DLD1 (cell line): ENCODE results near the gene DBX1.
"Not testable (repeated sequence)": the region's sequence is repeated elsewhere in the genome, so short reads cannot be mapped to it uniquely, and the experiment has no call there.

Experiments
- in situ Hi-C: cut with HindIII; loops from 2 replicates; pipeline ENCODE4 v1.10.0; 2017; ENCODE audit warnings: low sequenced_read_pairs

Gene DBX1, protein sequence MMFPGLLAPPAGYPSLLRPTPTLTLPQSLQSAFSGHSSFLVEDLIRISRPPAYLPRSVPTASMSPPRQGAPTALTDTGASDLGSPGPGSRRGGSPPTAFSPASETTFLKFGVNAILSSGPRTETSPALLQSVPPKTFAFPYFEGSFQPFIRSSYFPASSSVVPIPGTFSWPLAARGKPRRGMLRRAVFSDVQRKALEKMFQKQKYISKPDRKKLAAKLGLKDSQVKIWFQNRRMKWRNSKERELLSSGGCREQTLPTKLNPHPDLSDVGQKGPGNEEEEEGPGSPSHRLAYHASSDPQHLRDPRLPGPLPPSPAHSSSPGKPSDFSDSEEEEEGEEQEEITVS

DNA sequence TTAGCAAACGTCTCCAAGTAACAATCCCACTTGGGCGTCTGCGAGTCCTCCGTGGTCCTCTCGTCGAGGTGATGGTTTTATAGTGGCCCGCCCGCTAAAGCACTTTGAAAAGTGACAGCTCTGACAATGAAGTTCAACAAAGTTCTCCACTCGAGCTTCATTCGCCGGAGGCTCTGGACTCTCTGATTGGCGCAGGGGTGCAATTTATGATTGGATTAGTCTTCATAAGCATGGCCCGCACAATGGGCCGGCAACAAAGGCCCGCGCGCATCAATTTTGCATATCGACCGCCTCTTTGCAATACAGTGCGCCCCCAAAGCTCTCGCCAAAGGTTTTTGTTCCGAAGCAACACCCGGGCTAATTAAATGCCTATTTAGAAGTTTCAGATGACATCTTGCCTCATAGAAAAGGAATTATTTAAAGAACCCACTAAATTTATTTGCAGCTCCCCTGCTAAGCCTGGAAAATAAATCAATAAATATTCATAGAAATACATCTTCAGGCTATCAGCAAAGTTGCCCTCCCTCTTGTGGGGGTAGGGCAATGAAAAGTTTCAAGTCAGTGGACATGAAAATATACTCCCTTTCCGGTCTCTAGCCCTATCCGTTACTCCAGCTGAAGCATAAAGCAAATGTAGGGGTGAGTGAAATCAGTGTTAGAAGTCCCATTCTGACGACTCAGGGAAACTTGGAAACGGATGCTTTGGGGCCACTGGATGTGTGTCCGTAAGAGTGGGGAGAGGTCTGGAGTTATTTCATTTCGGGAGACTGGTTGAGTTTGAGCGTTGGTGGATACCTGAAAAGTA is at the start of gene DBX1:
DBX1 (minus strand) TSS at position 51 of the 805 bp plus-strand sequence. CDS start 151 bp downstream, outside the sequence.
- in situ Hi-C loops, result no loop called here

DNA sequence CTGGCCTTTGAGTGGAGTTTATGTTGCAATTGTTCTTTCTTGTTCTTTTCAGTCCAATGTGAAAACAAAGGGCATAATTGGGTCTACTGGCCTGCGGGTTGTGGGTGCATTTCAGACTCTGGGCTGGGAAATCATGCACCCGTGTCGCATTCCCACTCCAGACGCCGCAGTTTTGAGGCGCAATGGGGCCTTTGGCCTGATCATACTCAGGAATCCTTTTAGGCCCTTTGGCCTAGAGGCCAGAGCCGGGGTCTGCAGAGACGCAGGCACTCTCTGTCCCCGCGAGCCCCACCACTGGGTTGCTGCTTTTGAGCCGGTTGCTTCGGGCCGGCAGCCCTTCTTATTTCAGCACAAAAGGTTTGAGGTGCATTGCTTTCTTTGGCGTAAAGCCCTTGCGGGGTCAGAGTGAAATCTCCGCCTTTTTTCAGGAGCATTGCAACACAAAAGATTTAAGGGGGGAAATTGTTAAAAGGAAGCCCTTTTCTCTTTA is 48.4 kb upstream of the DBX1 start:
- in situ Hi-C loops, result no loop called here

DNA sequence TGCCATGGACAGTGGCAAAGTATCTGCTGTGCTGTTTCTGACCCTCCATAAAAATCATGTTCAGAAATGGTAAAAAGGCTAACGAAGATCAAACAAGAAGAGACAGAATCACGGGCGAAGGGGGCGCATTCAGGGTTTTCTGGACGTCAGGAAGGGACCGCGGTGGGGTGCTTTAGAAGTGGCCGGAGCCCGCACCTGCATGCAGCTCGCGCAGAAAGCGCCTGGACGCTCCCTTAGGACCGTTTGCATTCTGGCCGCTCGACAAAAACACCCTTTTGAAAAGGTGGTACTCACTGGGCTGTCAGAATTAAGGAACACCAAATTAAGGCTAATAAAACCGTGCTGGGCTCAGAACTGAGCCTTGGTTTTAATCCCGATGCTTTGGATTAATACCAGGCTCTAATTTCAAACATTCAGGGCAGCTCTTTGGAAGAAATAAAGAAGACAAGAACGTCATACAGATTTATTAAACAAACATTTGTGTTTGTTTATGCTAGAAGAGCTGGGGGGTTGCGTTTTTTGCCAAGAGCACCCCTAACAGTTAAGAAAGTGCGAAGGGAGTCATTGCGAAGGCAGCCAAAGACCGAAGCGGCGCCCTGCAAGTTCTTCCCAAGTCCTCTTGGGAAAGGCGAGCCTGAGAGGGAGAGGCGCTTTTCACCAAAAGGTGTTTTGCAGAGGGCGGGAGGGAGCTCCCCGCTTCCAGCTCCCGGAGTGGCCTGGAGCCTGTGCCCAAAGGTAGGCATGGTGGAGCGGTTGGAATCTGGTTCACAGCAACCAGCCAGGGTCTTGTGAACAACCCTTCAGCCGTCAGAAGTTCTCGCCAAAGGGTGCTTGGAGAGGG is 47.7 kb upstream of the DBX1 start:
- in situ Hi-C loops, result no loop called here

DNA sequence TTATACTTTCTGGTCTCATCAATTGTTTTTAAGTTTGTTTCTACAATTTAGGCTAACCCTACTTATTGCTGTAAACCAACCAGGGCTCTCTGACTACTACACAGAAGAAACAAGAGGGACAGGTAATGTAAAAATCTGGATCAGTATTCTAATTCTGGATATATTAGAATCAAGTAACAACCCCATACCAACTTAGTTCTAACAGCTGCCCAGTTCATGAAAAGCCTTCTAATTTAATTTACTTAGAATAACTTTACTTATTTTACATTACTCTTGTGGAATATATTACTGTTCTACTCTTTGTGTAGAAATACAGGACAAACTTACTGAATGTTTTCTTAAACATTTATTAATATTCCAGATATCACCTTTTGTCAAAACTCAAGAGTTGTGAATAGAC is 45.5 kb upstream of the DBX1 start:
- in situ Hi-C loops, result no loop called here

DNA sequence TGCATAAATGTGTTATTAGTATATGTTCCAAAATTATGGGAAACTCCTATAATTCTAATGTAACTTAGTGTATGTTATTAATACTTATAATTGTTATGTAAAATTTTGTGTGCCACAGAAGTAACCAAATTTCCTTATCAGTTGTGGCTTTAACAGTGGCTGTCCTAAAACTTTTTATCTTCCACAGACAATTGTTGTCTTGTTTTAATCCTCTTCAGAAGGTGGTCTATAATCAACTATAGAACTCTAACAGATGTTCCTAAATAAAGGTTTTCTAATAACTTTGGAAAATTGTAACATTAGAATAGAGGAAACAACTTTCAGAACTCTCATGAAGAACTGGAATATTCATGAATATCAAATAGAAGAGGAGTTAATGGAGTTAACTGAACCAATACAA is 44.4 kb upstream of the DBX1 start:
- in situ Hi-C loops, result no loop called here

DNA sequence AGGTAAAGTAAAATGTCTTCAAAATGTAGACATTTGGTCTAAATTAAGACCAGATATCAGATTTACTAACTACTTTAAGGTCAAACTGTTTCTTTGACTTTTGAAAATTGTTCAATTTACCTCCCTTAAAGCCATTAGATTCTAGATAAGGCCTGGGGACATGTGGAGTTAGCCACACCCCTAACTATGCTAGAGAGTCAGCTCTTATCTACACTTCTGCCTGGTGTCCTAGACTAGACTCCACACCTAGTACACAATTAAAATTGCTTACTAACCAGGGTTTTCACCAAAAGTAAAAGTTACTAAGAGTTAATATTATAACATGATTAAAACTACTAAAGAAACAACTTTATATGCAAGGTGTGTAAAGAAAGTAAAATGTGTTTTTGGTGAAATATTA is 43.6 kb upstream of the DBX1 start:
- in situ Hi-C loops, result no loop called here

DNA sequence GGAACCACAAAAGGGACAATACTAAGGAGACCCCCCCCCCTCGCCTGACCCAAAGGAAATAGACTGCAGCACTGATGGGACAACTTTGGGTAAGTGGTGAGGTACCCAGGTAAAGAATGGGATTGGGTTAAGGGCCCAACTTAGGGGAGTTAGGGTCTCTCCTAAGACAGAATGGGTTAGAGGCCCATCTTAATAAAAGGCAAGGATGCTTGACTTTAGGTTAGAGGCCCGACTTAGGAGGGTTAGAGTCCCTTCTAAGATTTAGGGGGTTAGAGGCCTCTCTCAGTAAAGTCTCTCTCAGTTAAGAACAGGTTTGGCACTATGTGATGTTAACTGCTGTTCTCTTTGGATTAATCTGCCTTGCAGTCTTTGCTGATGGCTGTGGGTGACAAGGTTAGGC is 41.0 kb upstream of the DBX1 start:
- in situ Hi-C loops, result no loop called here

DNA sequence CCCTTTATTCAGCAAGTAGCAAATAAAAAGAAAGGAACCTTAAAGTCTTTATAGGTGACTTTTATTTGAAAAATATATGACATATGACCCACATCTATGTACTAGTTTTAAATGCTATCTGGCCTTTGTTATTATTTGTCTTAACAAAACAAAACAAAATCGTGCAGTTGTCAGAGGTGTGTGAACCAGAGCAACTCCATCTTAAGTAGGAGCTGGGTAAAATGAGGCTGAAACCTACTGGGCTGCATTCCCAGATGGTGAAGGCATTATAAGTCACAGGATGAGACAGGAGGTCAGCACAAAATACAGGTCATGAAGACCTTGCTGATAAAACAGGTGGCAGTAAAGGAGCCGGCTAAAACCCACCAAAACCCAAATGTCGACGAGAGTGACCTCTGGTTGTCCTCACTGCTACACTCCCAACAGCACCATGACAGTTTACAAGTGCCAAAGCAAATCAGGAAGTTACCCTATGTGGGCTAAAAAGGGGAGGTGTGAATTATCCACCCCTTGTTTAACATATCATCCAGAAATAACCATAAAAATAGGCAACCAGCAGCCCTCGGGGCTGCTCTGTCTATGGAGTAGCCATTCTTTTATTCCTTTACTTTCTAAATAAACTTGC is 40.2 kb upstream of the DBX1 start:
- in situ Hi-C loops, result not testable (repeated sequence)

DNA sequence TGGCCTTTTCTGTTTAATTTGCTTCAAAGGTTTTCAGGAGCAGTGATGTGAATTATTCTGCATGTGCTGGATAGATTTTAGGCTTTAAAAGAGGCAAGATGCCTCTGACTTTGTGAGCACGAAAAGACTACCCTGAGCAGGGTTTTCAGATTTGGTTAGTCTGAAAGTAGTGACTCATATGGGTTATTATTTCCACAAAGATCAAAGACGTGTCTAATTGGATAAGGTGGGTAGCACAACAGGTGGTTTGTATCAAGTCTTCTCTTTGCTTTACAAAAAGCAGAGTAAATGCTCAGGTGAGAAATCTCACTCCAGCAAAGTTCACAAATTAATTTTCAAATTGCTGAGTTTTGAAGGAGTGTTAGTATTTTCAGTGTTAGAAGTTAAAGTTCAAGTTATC is 37.6 kb upstream of the DBX1 start:
- in situ Hi-C loops, result no loop called here

DNA sequence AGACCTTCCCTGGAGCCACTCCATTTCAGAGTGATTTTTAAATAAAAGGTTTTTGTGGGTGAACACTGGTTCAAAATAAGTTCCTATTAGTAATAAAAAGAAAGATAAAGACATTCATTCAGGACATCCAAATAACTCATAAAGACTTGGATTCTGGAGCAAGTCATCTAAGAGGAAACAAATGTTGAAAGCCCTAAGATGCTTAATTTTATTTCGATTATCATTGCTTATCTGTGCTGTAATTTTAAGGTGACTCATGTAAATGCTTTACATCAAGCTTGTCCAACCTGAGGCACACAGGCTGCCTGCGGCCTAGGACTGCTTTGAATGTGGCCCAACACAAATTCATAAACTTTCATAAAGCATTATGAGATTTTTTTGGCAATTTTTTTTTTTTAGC is 34.2 kb upstream of the DBX1 start:
- in situ Hi-C loops, result no loop called here

DNA sequence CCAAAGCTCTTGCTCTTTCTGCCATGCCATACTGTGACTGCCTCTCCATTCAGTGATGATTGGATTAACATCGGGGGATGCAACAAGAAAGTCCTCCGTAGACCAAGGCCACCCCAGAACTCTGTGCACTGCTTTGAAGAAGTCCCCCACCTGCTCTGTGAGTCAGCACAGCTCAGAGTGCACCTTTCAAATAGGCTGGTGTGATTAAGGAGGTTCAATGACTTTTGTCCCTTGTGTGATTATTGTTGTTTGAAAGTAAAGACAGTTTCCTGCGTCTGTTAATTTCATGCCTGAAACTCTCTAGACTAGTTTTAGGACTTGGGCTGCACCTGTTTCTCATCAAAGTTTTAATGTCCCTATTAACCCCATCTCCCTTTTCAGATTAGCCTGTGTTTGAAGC is 33.0 kb upstream of the DBX1 start:
- in situ Hi-C loops, result no loop called here

DNA sequence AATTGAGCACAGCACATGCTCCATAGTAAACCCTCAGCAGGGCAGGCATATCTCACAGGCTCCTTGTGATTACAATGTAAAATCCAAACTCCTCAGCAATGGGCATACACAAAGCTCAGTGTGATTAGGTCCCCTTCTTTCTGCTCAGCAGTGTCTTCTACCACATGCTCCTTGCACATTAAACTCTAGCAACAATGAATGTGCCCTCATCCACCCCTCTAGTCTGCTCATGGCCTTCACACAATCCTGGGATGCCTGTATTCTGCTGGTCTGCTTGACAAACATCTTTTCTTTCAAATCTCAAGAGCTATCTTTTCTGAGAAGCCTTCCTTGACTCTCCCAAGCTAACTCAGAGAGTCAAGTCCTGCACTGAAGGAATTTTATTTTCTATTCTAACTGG is 32.4 kb upstream of the DBX1 start:
- in situ Hi-C loops, result no loop called here

DNA sequence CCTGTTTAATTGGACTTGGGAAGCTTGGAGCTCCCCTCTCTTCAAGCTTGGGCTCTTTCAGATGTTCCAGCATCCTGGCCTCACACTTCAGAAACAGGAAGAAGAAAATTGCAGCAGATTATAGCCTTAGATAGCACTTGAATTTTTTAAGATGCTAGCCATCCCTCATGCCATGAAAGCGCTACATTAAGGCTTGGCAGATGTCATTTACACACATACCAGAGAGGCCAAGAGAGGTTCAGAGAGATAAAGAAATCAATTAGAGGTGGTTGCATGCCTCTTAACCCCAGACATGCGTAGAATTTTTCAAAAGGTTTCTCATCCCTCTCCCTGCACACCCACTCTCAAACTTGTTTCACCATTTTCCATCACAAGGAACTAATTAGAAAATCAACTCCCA is 31.9 kb upstream of the DBX1 start:
- in situ Hi-C loops, result no loop called here

DNA sequence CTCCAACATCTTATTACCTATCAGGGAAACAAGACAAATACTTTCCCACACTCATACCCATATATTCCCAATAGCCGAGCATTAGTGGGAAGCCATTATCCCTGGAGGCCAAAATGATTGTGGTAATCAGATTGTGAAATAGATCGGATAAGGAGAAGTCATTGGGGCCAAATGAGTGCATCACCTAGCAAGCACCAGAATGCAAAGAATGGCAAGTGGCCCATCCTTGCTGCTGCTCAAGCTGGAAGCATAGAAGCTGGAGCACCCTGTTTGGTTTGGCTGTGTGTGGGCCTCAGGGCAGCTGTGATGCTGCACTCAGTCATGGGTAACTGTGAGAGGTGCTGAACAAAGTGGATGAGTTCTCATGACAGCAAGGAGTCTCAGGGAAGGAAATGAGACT is 18.7 kb upstream of the DBX1 start:
- in situ Hi-C loops, result no loop called here

DNA sequence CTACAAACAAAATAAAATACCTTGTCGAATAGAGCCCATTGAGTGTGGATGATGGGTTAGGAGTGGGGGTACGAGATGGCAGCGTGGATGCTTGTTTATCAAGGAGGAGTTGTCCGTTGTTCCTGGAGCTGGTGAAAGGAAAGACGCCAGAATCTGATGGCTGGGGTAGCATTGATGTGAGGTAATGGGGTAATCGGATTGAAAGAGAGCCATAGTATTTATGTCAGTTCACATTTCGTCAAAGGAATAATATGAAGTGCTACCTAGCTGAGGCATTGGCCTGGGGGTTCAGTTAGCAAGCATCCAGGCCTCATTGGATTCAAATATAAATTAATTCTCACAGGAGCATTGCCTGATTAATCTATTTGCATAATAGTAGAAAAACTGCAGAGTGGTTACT is 16.9 kb upstream of the DBX1 start:
- in situ Hi-C loops, result no loop called here

DNA sequence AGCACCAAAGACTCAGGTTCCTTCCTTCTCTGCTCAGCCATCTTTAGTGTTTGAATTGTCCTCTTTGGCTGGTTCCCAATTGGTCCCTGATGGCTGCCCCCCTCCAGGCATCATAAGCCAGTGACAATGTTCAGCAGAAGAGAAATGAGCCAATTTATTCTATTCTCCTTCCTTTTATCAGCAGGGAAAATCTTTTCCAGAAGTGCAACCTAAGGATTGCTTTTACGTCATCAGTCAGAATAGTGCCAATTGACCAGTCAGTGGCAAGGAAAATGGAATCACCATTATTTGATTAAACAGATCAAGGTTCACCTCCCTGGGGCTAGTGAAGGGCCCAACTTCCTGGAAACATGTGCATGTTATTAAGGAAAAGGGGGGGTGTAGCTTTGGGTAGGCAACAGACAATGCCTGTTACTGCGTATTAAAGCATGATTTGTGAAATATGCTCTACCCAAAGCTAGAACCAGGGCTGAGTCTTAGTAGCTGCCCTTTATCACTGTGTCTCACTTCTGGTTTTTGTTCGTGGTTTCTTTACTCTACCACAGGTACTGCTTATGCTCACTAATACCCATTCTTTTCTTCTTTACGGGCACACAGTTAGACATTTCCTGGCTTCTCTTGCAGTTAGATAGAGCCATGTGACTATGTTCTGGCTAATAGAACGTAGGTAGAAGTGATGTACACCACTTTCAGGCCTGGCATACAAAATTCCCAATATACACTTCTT is 12.6 kb upstream of the DBX1 start:
- in situ Hi-C loops, result no loop called here

DNA sequence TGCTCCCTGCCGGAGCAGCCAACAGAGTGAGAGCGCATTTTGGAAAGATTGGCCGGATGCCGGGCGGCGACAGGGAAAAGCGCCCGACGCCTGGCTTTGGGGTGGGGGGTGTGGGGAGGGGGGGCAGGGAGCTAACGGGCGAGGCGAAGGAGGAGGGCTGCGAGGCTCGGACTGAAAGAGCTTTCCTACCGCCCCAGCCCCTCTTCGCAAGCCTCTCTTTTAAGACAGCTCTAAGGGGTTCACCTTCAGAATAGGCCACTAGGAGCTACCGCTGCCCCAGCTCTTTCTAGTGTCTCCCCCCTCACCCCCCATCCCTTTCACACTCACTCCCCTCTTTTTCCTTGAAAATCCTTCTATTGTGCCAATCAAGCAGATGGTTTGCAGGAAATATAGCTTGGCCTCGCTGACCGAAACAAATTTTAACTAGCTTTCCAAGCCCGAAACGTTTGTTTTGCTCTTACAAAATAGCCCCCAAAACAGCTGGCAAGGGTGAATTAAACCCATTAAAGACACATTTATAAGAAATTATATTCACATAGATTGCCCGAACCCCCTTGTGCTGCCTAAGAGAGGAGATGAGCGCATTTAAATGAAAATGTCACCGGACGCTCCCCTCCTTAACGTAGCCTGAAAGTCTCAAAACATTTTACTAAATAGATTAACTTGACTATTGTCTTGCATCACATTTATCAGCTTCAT is 3.7 kb upstream of the DBX1 start:
- in situ Hi-C loops, result no loop called here

DNA sequence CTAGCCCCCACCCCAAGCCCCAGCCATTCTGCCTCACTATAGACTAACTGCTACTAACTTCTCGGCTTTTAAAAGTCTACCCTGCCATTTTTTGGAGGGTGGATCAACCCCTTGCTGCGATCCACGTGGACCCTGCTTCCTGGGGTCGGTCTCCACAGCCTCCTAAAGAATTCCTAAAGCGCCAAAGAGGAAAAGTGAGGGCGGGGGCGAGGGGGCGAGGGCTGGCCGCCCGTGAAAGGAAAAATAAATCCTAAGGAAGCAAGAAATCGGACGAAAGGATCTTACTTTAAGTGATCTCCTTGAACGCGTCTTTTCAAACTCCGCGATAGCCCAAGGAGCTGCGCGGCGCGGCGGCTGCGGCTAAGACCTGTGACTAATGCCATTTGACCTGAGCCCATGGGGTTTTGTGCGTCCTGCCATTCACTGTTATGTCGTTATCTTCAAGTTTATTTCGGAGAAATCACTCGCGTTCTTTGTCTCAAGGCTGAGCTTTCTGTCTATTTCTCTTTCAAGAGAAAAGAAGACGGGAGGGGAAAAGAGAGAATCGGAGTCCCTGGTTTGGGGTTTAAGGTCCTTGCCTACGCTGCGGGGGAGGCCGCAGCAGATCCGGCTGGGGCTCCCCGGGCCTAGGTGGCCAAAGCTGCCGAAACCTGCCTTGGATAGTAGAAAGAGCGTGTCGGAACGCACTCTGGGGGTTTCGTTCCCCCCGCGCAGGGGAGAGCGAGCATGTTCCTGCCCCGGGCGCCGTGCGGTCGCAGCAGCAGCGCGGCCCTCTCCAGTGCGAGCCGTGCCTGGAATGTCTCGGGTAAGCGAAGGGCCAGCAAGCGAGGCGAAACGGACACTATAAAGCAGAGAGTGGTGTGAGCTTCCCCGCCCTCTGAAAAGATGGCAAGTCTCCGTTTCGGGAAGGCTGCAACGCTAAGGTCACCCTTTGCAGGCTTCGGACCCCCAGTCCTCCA is 2.8 kb upstream of the DBX1 start:
- in situ Hi-C loops, result no loop called here
